ENCODE data around the gene OR2T4.

GRCh38 chr1:248373761-248374160 is 12.3 kb downstream of the OR2T4 start:
- no peak for TF ChIP-seq CTCF (IDR thresholded peaks at IDR 0.05; ENCODE audit: poor library complexity)
- TF ChIP-seq EZH2phosphoT487 (IDR thresholded peaks at IDR 0.05; ENCODE audit: low read depth, severe bottlenecking, unreplicated experiment): no peak
- no peak for TF ChIP-seq EZH2 (IDR thresholded peaks at IDR 0.05; ENCODE audit: borderline replicate concordance)

All from hepatocyte (in vitro differentiated cells).